Sigmoid colon (tissue), 4 donors: ENCODE results near the gene HIGD1B.
A peak's percentile ranks its signal among the peaks of the same experiment; 100 is the strongest.

Source experiments
- EP300 ChIP-seq, 4 donors: sonication (generic); formaldehyde crosslinking; IDR thresholded peaks; one replicate each; pipeline ENCODE4 v1.6.1; 2017; ENCODE audit warnings: antibody characterized with exemption in 4 of 4
- POLR2A ChIP-seq, 2 donors: fragments of 450-650 bp; IDR thresholded peaks; one replicate each; pipeline ENCODE4 v1.6.1; 2016; ENCODE audit warnings: antibody characterized with exemption in 2 of 2, mild to moderate bottlenecking in 2 of 2, moderate library complexity in 2 of 2
- POLR2AphosphoS5 ChIP-seq, 4 donors: sonication (generic); formaldehyde crosslinking; IDR thresholded peaks; one replicate each; pipeline ENCODE4 v1.6.1; 2017; ENCODE audit warnings: antibody characterized with exemption in 4 of 4
- TF ChIP-seq, protein P1 (sequence below), 4 experiments: fragments of 450-650 bp in 3 of 4; fragments of 200-600 bp in 1 of 4; IDR thresholded peaks; one replicate each; pipeline ENCODE4 v1.5.1; 2016 to 2019; ENCODE audit warnings: antibody characterized with exemption in 4 of 4, mild to moderate bottlenecking in 3 of 4, moderate library complexity in 2 of 4

DNA sequence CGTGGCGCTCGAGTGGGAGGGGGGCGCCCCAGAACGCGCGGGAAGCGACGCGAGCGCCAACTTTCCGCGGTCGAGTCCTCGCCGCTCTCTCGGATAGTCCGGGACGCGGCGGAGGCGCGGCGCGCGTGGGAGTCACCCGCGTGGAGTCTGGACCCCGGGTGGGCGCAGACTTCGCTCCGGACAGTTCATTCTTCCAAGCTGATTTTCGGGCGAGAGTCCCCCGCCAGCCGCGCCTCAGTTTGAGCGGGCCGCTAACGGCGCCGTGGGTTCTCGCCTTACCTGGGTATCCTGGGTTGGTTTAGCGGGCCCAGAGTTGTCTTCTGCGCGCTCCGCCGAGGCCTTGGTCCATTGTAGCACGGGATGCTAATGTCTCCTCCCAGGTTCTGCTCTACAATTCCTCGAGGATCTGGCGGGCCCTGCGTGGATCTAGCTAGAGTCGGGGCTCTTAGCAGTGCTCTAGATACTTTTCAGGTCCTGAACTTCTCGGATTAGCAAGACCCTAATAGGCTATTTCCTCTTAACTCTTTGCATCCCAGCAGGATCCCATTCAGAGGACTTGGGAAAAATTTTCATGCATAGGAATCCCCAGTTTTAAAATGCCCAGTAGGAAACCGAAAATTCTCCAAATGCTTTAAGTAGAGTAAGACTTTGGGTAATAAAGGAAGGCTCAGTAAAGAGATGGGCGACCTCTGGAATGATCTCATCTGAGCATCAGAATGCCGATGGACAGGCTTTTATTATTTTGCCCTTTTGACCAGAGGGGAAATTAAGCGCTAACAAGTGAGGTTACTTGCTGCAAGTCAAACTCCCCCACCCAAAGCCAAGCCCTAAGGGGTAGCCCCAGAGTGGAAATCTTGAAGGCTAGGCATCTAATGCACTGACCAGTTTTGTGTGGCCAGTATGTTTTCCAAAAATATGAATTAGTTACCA is 17.1 kb upstream of the HIGD1B start:
- peak in 2 of 4 donors; percentile 24 to 32 for TF ChIP-seq POLR2AphosphoS5 (IDR thresholded peaks at IDR 0.05)
- TF ChIP-seq, protein P1, sequence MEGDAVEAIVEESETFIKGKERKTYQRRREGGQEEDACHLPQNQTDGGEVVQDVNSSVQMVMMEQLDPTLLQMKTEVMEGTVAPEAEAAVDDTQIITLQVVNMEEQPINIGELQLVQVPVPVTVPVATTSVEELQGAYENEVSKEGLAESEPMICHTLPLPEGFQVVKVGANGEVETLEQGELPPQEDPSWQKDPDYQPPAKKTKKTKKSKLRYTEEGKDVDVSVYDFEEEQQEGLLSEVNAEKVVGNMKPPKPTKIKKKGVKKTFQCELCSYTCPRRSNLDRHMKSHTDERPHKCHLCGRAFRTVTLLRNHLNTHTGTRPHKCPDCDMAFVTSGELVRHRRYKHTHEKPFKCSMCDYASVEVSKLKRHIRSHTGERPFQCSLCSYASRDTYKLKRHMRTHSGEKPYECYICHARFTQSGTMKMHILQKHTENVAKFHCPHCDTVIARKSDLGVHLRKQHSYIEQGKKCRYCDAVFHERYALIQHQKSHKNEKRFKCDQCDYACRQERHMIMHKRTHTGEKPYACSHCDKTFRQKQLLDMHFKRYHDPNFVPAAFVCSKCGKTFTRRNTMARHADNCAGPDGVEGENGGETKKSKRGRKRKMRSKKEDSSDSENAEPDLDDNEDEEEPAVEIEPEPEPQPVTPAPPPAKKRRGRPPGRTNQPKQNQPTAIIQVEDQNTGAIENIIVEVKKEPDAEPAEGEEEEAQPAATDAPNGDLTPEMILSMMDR (IDR thresholded peaks at IDR 0.05): no peak
- TF ChIP-seq POLR2A (IDR thresholded peaks at IDR 0.05): no peak
- no peak for TF ChIP-seq EP300 (IDR thresholded peaks at IDR 0.05)
